Activated CD4-positive, CD25-positive, alpha-beta regulatory T cell treated with anti-CD3 and anti-CD28 coated beads, Interleukin-2, amount 50 U/mL, for 16 hours (primary cell): Measurements from ENCODE around the gene TMEM161A.
"Not testable (repeated sequence)": the region's sequence is repeated elsewhere in the genome, so short reads cannot be mapped to it uniquely, and the experiment has no call there.

Experiments
- DNase-seq: peaks from one replicate; pipeline ENCODE4 v3.0.0-alpha.2; 2020; ENCODE audit warnings: low read depth, low spot score

Gene TMEM161A

DNA sequence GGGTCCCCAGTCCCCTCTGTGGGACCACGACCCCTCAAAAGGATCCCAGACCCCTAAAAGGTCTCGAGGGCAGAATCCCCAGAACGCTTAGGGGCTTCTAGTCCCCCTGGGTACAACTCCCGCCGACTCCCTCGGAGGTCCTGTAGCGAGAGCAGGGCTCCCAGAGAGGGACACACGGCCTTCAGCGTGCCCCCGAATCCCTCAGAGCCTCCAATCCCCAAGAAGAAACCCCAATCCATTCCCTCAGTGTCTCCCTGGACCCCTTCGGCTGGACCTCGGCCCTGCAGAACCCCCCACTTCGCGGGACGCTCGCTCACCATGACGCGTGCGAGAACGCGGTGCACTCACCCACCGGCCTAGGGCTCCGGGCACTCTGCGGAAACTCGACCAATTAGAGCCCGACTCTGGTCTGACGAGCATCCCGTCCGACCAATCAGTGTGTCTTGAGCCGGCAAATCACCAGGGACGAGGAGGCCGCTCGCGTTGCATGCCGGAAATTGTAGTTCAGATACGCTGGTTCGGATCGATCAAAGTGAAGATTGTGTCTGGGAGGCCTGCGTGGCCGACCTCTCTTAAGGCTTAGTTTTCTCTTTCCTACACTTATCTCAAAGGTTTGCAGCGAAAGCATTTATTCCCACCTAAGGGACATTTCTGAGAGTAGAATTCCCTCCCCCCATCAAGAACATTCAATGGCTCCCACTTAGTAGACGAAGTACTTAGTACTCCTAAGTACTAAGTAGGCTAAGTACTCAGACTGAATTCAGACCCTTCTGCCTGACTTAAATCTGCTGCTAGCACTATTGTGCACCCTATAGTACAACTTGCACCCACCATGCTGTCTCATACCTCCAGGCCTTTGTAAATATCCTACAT is at the start of gene TMEM161A:
TSS of gene TMEM161A (minus strand) at position 370 of the 873 bp plus-strand sequence. CDS start at position 320, 50 bp downstream.
- DNase-seq = peak; percentile 92

DNA sequence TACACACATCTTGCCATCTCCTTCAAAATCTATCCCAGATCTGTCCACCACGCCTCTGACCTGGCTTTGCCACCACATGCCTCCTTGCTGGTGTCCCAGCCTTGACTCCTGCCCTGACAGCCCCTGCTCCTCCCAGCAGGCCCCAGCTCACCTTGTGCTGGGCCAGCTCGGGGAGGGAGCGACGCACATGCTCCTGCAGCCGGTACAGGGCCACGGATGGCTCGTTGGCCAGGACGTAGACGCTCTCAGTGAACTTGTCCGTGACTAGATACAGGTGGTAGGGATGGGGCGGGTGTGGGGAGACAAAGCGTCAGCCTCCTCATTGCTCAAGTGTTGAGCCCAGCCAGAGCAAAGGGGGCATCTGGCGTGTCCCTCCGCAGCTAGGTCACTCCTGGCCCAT is 48.5 kb upstream of the TMEM161A start:
- DNase-seq = no peak

DNA sequence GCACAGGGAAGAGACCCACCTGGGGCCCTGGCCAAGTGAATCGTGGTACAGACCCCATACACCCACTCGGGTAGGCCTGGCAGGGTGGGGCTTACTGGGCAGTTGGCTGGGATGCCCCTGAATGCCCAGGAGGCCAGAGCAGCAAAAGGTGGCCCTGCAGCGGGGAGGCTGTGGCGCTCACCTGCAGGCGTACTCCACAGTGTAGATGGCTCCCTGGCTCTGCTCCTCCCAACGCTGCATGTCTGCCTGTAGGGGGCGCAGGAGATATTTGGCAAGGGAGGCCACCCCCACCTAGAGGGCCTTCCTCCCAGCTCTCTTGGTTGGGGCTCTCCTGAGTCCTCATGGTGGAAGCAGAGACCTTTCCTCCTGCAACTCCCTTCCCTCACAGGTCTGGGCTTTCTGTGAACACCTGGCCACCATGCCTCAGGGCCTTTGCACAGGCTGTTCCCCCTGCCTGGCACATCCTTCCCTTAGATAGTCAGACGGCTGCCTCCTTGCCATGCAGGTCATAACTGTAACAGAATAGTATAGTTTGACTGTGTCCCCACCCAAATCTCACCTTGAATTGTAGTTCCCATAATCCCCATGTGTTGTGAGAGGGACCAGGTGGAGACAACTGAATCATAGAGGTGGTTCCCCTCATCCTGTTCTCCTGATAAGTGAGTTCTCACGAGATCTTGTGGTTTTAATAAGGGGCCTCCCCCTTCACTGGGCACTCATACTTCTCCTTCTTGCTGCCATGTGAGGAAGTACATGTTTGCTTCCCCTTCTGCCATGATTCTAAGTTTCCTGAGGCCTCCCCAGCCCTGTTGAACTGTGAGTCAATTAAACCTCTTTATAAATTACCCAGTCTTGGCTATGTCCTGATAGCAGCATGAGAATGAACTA is 47.8 kb upstream of the TMEM161A start:
- DNase-seq = peak; percentile 48

DNA sequence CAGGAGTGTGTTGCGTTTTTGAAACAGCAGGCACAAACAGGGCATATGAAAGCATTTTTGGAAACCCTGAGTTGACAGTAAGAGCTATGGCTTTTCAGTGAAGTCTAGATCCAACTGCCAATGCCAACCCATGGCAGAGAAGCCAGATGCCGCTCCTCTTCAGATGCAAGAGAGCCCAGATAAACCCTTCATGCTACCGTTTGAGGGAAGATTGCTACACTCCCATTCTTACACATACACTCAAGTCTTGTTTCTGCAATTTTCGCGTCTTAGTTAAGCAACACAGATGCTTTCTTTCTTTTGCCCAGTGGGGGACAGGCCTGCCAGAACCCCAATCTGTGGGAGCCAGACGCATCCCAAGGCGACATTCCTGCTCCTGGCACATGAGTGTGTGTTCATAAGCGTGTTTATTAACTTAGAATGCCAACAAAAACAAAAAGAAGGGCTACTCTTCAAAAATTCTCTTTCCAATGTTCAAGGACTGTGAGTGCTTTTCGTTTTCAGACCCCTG is 43.3 kb upstream of the TMEM161A start:
- no peak for DNase-seq

DNA sequence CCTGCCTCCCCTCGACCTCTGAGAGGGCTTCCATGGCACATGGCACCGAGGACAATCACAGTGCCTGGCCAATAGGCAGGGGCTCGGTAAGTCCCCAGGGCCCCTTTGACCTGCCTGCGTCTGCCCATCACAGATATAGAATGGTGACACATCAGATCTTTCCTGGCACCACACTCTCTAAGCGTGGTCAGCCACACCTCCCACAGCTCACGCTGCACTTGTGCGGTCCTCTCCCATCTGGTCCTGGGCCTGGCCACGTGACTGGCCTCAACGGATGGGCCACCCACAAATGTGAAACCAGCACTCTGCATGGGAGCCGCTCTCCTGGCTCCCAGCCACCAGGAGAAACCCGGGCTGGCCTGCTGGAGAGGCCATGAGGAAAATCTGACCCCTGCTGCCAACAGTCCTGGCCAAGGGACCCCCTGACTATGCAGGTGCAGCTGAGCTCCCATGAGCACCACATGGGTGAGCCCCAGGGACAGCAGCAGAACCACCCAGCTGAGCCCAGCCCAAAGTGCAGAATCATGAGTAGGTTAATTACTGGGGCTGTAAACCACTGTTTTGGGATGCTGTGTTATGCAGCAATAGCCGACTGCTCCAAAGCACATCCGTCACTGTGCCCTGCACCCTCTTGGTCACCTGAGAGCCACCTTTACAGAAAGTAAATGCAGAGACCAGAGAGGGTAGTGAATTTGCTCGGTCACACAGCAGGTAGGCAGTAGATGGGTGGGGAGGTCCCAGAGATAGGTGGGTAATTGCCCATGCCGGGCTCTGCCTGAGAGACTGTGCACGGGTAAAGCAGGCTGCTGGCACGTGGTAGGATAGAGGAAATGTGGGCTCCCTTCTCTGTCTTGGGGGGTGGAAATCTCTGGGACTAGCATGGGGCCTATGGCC is 41.5 kb upstream of the TMEM161A start:
- no peak for DNase-seq

DNA sequence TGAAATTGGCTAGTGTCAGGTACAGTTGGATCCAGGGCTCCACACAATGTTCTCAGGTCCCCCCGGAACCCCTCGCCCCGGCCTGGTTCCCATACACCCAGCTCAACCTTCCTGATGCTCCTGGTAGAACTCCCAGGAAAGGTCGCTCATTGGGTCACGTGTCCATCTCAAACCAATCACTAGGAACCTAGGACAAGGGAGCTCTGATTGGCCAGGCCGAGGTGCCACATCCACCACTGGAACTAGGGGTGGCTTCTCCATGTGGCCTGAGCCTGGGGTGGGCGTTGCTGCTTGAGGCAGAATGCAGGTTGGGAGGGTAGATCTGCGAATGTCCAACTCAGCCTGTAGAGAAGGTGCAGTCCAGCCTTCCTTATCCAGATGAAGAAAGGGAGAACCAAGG is 38.7 kb upstream of the TMEM161A start:
- DNase-seq = no peak

DNA sequence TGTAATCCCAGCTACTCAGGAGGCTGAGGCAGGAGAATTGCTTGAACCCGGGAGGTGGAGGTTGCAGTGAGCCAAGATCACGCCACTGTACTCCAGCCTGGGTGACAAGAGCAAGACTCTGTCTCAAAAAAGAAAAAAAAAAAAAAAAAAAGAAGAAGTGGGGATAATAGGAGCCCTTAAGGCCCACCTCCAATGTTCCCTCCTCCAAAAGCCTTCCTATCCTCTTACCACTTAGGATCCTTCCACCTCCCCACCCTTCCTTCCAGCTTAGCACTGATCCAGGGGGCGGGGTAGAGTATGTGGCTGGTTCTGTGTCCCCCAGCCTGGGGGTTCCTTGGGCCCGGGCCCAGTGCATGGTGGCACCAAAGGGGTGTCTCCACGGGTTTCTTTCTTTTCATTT is 35.0 kb upstream of the TMEM161A start:
- DNase-seq = not testable (repeated sequence)

DNA sequence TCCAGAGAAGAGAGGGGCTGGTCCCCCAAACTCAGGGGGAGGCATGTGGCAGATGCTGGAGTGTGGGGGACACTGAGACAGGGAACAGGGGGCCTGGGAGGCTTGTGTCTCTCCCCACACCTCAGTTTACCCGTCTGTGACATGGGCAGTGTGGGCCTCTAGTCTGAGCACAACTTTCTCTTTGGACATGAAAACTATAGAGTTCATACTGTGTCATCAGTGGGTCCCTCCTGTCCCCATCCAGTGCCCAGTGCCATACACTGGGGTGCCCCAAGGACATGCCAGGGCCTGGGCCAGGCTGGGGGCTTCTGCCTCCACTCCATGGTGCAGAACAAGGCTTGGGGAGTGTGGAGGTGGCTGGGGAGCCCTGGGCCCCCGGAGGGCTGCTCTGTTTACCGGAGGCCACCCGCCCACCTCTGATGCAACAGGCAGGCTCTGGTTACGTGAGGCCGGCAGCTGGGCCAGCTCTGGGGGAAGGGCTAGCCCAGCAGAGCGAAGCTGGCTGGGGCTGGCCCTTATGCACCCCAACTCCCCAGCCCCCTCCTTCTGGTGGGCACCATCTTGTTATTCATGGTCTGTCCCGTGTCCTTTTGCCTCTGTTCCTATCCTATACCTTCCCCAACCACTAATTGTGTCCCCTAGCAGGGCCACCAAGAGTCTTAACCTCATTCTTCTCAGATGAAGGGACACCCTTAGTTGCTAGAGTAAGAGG is 33.7 kb upstream of the TMEM161A start:
- no peak for DNase-seq

DNA sequence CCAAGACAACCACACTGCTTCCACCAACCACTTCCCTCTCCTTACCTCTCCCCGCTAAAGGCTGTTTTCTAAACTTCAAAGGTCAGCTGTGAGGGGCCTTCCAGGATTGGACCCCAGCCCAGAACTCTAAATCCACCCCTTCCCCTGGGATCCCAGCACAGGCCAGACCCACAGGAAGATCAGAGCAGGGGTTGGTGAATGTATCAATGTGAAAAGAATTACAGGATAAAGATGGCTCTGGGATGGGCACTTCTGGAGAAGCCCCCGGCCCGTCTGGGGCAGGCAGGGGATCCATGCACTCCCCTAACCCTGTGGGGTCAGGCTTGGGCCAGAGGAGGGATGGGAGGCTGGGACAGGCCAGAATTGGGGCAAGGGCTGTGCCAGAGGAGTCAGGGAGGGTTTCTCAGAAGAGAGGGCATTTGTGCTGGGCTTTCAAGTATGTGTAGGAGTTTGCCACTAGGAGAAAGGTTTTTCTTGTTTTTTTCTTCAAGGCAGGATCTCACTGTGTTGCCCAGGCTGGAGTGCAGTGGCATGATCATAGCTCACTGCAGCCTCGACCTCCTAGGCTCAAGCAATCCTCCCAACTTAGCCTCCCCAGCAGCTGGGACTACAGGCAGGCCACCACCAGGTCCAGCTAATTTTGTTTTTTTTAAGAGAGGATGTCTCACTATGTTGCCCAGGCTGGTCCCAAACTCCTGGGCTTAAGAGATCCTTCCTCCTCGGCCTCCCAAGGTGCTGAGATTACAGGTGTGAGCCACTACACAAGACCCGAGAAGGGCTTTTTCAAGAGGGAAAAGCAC is 32.8 kb upstream of the TMEM161A start:
- no peak for DNase-seq

DNA sequence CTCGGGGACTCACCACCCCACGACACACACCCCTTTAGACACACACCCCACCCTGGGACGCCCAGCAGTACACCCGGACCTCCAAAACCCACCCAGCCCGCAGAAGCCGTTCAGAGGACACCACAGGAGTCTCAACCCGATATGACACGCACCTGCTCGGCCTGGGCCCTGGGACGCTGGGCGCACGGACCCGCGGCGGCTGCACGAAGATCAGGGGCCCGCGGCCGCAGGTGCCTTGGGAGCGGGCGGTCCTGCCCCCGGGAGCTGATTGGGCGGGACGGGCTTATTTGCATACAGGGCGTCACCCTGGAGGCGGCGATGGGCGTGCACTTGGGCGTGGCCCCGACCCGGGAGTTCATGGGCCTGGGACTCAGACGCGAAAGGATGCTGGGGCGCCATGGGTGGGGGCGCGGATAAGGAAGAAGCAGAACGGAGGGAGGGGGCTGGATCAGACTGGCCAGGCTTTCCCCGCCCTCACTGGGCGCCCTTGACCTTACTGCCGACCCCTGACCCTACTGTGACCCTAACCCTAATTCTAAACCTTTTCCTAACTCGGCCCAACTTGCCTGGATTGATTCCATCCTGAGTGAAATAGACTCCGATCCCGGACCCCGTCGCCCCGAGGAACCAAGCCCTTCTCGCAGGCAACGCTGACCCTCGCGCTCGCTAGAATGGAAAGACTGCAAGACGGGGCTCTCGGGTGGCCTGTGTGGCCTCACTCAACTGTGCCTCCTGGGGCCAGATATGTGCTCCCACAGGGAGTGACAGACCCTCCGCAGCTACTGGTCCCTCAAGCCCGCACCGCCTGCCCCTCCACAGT is 32.0 kb upstream of the TMEM161A start, which contains the start of gene MEF2B:
TSS of gene MEF2B (minus strand) at position 211 of the 820 bp plus-strand sequence. CDS start 19,528 bp downstream, outside the sequence.
- DNase-seq = peak; percentile 52

DNA sequence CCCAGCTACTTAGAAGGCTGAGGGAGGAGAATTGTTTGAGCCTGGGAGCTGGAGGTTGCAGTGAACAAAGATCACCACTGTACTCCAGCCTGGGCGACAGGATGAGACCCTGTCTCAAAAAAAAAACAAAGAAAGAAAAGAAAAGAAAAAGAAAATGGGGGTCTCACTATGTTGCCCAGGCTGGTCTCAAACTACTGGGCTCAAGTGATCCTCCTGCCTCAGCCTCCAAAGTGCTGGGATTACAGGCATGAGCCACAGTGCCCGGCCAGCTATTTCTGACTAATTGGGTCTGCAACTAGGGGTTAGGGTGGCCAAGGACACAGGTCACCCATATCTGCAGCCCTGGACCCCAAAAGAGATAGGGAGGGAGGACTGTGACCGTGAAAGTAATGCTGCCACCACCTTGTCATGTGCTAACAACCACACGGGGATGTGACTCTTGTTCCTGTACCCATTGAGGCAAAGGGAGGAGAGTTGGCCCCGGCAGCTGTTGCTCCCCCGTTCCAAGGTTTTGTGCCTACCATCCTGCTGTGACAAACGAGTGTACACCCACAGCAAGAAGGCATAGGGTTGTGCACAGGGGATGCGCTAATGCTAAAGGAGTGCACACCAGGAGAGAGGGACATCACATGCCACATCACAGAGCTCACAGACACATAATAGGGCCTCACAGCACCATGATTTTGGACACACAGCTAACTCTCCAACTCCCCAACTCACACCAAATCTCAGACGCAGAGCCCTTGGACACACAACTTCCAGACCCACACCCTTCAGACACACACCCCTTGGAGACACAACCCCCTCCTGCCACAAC is 31.2 kb upstream of the TMEM161A start:
- no peak for DNase-seq

DNA sequence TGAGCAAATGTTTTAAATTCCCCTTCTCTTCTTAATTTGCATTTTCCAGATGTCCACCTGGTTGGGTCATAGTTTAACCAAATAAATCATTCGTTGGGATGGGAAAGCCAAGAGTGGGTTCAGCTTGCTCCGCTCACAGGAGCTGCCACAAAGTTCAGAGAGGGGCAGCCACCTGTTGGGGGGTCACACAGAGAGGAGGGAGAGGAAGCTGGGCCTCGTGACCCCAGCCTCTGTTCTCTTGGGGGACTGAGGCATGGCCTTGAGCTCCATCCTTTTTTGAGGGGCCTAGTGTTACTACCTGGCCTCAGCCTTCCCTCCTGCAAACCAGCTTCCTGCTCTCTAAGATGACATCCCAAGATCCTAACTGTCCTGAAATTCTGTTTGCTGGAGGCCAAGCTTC is 29.3 kb upstream of the TMEM161A start:
- no peak for DNase-seq

DNA sequence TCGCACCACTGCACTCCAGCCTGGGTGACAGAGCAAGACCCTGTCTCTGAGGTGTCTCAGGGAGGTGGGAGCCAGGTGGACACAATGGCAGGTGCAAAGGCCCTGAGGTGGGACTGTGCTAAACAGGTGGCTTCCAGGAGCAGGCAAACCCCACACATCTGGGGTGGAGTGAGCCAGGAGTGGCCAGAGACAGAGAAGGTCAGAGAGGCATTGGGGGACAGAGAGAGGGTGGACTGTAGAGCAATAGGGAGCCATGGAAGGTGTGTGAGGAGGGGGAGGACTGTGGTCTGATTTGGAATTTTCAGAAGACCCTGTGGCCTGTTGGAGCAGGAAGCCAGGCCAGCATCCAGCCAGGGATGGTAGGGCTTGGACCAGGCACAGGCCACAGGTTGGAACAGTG is 27.1 kb upstream of the TMEM161A start:
- DNase-seq = no peak

DNA sequence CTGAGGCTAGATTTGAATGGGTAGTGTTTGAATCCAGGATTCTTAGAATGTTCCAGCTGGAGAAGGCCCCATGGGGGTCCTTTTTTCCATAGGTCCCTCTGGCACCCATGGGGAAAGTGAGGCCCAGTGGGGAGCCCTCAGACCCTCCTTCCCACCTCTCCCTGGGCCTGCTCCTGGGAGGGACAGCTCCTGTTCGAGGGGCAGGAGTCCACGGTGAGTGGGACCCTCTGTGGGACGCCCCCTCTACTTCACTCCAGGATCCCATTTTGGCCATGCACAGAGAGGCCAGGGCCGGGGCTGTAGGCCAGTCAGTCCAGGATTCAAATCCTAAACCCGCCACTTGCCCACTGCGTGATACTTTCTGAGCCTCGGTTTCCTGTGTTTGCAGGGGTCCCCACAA is 24.2 kb upstream of the TMEM161A start:
- DNase-seq = no peak

DNA sequence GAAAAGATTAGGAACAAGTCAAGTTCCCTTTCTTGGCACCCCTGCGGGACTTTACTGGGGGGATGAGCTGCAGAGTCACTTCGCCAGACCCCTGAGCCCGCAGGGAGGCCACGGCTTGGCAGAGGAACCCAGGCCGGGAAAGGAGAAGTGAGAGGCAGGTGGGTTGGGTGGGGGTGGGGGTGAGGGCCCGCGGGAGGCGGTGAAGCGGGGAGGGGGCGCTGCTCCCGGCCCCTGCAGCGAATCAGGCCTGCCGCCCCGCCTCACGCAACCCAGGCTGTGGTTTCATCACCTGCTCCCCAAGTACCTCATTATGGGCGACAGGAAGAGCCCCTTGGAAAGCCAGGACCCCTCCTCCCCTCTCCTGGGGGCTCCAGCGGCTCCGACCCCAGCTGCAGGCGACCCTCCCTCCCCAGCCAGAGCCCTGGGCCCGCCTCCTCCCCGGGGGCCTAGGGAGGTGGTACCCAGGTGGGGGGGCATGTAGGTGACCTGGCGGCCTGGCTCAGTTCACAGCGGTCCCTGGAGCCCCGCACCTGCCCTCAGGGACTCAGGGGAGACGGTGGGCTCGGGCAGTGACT is 22.3 kb upstream of the TMEM161A start:
- no peak for DNase-seq

DNA sequence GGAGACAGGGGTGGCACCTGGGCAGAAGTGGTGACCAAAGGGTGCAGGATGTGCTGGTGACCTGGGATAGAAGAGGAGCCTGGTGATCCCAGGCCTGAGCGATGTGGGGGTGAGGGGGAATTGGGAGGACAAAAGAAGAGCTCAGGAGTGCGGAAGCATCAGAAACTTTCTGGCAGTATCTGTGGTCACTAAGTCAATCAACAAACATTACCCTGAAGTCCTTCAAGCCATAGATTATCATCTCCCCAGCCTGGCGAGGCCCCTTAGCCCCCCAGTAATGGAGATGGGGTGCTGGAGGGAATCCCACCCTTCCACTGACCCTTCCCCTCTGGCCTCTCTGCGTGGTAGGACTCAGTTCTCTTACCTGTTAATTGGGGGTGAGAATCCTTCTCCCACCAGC is 21.3 kb upstream of the TMEM161A start:
- DNase-seq = no peak

DNA sequence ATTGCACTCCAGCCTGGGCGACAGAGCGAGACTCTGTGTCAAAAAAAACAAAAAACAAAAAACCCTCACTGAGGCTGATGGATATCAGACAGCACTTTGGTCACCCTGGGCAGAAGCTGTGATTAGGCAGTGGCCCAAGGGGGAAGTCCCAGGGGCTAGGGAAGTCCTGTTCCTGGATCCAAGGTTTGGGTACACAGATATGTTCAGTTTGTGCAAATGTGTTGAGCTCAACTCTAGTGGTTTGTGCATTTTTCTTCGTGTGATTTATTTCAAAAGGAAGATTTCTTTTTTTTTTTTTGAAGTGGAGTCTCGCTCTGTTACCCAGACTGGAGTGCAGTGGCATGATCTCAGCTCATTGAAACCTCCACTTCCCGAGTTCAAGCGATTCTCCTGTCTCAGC is 19.5 kb upstream of the TMEM161A start:
- no peak for DNase-seq
